NCI-H2107 (cell line): ENCODE results near the gene COL27A1.
A peak's percentile ranks its signal among the peaks of the same experiment; 100 is the strongest.

ENCODE experiments used
- DNase-seq: peaks from one replicate; lab custom pipeline; 2025; lab: John Stamatoyannopoulos, UW

Gene COL27A1

DNA sequence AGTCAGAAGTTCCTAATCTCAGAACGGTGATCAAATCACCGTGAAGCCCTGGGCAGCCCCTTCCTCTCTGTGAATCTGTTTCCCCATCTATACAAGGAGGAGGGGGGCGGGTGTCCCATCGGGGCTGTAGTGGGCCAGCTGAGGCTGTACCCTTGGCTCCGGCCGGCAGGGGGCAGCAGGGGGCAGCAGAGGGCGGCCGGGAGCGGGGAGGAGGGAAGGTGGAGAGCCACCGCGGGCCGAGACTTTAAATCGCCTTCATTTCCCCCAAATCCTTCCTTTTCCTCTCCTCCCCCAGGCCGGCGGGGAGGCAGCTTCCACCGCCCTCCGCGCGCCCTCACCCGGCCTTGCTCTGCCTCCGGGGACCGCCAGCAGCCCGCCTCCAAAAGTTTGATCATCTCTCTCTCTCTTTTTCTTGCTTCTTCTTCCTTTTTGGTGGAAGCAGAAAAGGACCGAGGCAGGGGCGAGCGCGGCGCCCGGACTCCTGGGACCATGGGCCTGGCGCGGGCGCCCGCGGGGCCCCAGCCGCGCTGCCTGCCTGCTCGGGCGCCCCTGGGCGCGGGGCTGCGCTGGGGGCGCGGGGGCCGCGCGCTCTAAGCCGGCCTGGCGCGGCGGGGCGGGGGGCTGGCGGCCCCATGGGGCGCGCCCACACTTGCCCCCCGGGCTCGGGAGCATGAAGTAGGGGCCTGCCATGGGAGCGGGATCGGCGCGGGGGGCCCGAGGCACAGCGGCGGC is at the start of gene COL27A1:
Gene COL27A1 (plus strand): TSS at position 275 of the 732 bp plus-strand sequence. CDS start 414 bp downstream, at position 689.
- DNase-seq: no peak

- no peak for DNase-seq
Observed at GRCh38 chr9:114107286-114108001, 47.9 kb upstream of the COL27A1 start.

GRCh38 chr9:114108016-114108833 is 47.1 kb upstream of the COL27A1 start:
- peak; percentile 25 for DNase-seq

DNA sequence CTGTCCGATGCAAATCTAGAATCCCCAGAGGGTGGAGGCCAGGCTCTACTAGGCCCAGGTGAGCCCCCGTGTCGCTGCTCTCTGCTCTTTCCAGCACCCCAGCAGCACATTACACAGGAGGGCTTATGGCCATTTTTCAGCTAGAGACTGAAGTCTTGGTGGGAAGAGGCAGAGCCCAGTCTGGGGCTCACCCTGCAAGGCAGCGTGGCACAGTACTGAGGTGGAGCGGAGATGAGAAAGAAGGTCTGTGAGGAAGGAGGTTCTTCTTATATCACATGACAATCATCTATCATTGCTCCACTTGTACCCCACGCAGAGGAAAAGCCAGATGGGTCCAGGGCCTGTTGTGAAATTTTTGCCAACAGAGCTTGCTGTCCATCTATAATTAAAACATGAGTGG is 46.2 kb upstream of the COL27A1 start:
- no peak for DNase-seq

GRCh38 chr9:114110180-114110579 is 45.2 kb upstream of the COL27A1 start:
- no peak for DNase-seq

- DNase-seq: no peak
Observed at GRCh38 chr9:114112325-114112724, 43.0 kb upstream of the COL27A1 start.

DNA sequence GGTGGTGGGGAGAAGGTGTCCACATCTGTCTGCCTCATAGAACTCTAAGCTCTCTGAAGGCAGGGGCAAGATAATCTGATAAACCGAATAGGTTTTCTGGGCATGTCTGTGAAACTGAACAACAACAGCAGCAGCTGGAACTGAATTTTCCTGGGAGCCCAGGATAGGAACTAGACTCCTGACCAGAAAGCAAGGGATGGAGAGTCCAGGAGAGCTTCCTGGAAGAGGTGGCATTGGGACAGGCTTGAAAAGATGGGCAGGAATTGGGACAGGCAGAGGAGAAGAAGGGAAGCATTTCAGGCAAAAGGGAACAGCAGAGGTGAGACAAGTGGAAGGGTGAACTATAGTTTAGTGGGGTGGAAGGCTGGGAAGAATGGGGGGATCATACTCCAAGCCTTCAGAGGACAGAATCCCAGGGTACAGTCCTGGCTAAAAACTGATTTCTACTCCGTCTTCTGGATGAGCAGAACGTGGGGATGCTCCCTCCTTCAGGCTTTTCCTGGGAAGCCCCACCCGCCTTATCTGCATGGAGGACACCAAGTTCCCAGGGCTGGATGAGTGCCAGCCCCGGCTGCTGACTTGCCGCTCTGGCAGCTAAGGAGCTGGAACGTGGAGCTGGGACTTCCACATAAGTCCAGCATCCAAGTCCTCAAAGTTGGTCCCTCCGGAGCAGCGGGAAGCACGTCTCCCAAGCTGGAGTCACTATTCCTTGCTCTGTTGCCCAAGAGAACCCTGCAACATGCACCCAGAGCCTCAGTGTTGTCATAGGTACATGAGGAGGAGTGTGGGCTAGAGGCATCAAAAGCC is 42.4 kb upstream of the COL27A1 start:
- no peak for DNase-seq

DNA sequence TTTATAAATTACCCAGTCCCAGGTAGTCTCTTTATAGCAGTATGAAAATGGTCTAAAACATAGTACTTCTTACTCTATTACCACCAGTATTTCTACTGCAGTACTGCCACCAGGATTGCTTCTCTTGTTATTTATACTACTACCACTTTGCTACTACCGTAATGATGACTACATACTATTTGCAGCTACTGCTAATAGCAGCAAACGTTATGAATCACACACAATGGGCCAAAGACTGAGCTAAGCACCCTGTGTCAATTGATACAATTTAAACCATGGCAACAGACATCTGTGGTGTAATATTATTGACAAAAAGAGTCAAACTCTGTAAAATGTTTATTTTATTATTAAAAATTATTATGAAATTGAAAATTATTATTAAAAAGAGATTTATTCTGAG is 41.0 kb upstream of the COL27A1 start:
- no peak for DNase-seq

GRCh38 chr9:114115654-114116125 is 39.6 kb upstream of the COL27A1 start:
- no peak for DNase-seq

- DNase-seq: no peak
Observed at GRCh38 chr9:114116126-114116747, 39.1 kb upstream of the COL27A1 start.

GRCh38 chr9:114117614-114117995 is 37.7 kb upstream of the COL27A1 start:
- DNase-seq: no peak

- DNase-seq: no peak
Observed at GRCh38 chr9:114117996-114118830, 37.1 kb upstream of the COL27A1 start.

DNA sequence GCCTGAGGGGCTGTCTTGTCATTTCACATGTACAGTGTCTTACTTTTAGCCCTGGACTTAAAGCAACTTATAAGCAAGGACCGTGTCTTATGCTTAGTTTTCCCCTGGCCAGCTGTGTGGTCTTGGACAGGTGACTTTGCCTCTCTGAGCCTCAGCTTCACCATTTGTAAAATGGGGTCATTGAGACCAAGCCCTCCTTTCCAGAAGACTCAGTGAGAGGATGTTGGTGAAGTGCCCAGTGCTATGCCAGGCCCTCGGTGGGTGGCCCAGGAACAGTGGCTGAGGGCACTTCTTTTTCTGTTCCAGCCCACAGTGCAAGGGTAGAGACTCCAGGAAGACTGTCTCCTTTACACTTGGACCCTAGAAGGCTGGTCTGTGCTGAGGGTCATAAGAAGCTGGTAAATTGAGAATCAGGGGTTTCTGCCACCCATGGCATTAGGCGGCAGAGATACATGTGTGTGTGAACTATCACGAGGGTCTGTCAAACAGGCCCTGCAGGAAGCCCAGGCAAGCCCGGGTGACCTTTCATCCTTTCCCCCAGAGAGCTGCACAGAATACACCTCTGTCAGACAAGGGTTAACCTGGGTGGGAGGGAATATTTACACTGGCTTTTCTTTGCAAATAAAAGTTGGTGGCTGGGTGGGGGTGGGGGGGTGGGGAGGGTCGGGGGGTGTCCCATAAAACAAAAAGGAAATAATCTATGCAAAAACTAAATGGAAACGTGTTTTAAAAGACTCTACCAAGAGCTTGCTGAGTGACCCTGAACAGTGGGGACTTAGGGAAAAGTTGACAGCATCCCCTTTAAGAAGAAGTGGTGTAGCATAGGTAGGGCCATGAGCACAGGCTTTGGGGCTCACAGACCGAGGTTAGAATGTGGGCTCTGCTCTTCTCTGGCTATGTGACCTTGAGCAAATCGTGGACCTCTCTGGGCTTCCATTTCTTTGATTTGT is 35.8 kb upstream of the COL27A1 start:
- DNase-seq: no peak

GRCh38 chr9:114120192-114121014 is 34.9 kb upstream of the COL27A1 start:
- no peak for DNase-seq

DNA sequence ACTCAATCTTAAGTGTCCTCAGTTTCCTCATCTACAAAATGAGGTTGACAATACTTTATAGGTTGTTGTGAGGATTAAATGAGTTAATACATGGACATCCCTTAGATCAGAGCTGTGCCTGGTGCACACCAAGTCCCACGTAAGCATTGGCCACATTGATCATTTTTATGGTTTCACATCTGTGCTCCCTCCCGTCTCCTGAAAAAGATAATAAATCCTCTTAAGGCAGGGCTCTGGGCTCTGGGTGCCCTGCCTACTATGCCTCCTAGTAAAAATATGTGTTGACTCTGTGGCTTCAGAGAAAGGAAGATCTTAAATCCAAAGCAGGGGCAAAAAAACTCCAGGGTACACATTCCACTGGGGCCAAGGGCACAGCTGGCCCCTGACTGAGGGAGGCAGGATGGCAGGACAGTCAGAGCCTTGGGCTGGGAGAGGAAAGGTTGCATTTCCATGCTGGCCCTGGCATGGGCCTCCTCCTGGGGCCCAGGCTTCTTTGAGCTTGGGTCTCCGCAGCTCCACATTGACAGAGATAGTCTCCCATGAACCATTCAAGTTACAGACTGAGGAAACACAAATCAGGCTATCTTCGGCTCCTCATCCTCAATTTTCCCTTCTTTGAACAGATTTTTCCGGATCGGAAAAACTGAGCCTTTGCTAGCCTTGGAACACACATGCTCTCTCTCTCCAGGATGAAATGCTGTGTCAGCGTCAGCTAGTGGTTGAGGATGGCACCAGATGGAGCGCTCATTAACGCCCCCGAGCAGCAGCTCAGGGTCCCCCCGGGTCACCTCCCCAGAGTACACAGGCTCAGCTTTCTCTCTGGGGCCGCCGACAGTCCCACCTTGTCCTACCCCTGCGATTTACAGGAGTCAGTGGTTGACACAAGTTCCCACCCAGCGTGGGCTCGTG is 33.9 kb upstream of the COL27A1 start:
- DNase-seq: no peak

- no peak for DNase-seq
Observed at GRCh38 chr9:114122136-114123027, 33.0 kb upstream of the COL27A1 start.
